ENCODE results near the gene NR2E1. TPM values are rescaled to one million over a fixed set of nuclear protein-coding genes. Genes with fewer than 3 reads are reported as not detected.

The NR2E1 gene
- total RNA-seq, 1 experiment from 2014 or later: not detected

DNA sequence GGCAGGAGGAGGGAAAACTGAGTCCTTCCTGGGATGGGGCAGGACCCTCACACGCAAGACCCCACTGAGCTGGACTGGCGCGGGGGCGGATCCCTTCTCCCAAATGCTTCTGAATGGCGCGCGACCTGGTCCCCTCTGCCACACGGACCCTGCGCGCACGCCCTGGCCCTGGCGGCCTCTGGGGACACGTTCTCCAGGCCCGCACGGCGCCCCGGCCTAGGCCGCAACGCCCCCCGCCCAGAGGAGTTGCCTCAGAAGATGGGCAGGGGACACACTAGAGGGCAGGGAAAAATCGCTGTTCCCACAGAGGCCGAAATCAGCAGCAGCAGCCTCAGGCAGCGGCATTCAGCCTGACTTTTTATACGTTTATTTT lies 46.1 kb upstream of the NR2E1 start (continued):
- TF ChIP-seq, protein P1, sequence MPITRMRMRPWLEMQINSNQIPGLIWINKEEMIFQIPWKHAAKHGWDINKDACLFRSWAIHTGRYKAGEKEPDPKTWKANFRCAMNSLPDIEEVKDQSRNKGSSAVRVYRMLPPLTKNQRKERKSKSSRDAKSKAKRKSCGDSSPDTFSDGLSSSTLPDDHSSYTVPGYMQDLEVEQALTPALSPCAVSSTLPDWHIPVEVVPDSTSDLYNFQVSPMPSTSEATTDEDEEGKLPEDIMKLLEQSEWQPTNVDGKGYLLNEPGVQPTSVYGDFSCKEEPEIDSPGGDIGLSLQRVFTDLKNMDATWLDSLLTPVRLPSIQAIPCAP (CRISPR knock-in tag; IDR thresholded peaks at IDR 0.05): no peak
- TF ChIP-seq, protein P2, sequence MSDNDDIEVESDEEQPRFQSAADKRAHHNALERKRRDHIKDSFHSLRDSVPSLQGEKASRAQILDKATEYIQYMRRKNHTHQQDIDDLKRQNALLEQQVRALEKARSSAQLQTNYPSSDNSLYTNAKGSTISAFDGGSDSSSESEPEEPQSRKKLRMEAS (CRISPR knock-in tag; IDR thresholded peaks at IDR 0.05): no peak
- no peak for TF ChIP-seq ESRRA (CRISPR knock-in tag; IDR thresholded peaks at IDR 0.05; ENCODE audit: borderline replicate concordance)
- TF ChIP-seq, protein P3, sequence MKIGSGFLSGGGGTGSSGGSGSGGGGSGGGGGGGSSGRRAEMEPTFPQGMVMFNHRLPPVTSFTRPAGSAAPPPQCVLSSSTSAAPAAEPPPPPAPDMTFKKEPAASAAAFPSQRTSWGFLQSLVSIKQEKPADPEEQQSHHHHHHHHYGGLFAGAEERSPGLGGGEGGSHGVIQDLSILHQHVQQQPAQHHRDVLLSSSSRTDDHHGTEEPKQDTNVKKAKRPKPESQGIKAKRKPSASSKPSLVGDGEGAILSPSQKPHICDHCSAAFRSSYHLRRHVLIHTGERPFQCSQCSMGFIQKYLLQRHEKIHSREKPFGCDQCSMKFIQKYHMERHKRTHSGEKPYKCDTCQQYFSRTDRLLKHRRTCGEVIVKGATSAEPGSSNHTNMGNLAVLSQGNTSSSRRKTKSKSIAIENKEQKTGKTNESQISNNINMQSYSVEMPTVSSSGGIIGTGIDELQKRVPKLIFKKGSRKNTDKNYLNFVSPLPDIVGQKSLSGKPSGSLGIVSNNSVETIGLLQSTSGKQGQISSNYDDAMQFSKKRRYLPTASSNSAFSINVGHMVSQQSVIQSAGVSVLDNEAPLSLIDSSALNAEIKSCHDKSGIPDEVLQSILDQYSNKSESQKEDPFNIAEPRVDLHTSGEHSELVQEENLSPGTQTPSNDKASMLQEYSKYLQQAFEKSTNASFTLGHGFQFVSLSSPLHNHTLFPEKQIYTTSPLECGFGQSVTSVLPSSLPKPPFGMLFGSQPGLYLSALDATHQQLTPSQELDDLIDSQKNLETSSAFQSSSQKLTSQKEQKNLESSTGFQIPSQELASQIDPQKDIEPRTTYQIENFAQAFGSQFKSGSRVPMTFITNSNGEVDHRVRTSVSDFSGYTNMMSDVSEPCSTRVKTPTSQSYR (CRISPR knock-in tag; IDR thresholded peaks at IDR 0.05): no peak
- no peak for TF ChIP-seq ZNF396 (CRISPR knock-in tag; IDR thresholded peaks at IDR 0.05; ENCODE audit: borderline replicate concordance)
- no peak for TF ChIP-seq FOXK1 (CRISPR knock-in tag; IDR thresholded peaks at IDR 0.05)

DNA sequence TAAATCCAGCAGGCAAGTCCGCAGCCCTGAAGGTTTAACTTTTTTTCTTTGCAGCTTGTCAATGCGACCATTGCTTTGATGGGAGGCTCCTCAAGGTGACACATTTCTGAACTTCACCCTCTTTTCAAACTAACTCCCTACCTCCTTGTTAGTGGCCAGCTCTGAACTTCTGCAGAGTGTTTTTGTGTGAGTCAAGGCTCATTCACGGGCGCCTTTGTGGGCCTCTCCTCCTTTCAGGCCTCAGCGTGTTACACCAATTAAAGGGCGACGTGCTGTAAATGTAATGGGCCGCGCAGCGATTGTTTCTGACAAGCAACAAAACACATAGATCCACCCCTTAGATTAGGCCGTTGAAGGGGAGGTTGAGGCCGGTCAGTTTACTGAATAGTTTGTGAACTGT lies 45.5 kb upstream of the NR2E1 start:
- no peaks in the 10 kb centered on the region for H3K36me3 Mint-ChIP-seq
- H3K9me3 Mint-ChIP-seq: no peaks in the 10 kb centered on the region
- peaks cover 98% of the 10 kb centered on the region for H3K27me3 Mint-ChIP-seq (ENCODE audit: low read depth)
- ChIA-PET CTCF (no interaction called here), POLR2A (no interaction called here)
- ATAC-seq (no peak), DNase-seq (ENCODE audit: low spot score) (no peak)
- H3K4me3 Mint-ChIP-seq: peak overlapping the region; percentile 40; the same call in 1 of the 2 replicates
- H3K27ac Mint-ChIP-seq: no peak overlapping the region
- H3K4me1 Mint-ChIP-seq: peaks cover 57% of the 10 kb centered on the region
- TF ChIP-seq, protein P4, sequence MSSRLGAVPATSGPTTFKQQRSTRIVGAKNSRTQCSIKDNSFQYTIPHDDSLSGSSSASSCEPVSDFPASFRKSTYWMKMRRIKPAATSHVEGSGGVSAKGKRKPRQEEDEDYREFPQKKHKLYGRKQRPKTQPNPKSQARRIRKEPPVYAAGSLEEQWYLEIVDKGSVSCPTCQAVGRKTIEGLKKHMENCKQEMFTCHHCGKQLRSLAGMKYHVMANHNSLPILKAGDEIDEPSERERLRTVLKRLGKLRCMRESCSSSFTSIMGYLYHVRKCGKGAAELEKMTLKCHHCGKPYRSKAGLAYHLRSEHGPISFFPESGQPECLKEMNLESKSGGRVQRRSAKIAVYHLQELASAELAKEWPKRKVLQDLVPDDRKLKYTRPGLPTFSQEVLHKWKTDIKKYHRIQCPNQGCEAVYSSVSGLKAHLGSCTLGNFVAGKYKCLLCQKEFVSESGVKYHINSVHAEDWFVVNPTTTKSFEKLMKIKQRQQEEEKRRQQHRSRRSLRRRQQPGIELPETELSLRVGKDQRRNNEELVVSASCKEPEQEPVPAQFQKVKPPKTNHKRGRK (CRISPR knock-in tag; IDR thresholded peaks at IDR 0.05; ENCODE audit: borderline replicate concordance): no peak
- TF ChIP-seq, protein P5, sequence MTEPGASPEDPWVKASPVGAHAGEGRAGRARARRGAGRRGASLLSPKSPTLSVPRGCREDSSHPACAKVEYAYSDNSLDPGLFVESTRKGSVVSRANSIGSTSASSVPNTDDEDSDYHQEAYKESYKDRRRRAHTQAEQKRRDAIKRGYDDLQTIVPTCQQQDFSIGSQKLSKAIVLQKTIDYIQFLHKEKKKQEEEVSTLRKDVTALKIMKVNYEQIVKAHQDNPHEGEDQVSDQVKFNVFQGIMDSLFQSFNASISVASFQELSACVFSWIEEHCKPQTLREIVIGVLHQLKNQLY (CRISPR knock-in tag; IDR thresholded peaks at IDR 0.05): no peak
- TF ChIP-seq, protein P6, sequence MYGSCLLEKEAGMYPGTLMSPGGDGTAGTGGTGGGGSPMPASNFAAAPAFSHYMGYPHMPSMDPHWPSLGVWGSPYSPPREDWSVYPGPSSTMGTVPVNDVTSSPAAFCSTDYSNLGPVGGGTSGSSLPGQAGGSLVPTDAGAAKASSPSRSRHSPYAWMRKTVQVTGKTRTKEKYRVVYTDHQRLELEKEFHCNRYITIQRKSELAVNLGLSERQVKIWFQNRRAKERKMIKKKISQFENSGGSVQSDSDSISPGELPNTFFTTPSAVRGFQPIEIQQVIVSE (CRISPR knock-in tag; IDR thresholded peaks at IDR 0.05; ENCODE audit: borderline replicate concordance): no peak
- no peak for TF ChIP-seq NR2C2 (CRISPR knock-in tag; IDR thresholded peaks at IDR 0.05)
- no peak for TF ChIP-seq RORB (CRISPR knock-in tag; IDR thresholded peaks at IDR 0.05)
- TF ChIP-seq ETV6 (CRISPR knock-in tag; IDR thresholded peaks at IDR 0.05): no peak
- TF ChIP-seq, protein P7, sequence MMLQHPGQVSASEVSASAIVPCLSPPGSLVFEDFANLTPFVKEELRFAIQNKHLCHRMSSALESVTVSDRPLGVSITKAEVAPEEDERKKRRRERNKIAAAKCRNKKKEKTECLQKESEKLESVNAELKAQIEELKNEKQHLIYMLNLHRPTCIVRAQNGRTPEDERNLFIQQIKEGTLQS (CRISPR knock-in tag; conservative IDR thresholded peaks at IDR 0.05): no peak
- TF ChIP-seq, protein P8, sequence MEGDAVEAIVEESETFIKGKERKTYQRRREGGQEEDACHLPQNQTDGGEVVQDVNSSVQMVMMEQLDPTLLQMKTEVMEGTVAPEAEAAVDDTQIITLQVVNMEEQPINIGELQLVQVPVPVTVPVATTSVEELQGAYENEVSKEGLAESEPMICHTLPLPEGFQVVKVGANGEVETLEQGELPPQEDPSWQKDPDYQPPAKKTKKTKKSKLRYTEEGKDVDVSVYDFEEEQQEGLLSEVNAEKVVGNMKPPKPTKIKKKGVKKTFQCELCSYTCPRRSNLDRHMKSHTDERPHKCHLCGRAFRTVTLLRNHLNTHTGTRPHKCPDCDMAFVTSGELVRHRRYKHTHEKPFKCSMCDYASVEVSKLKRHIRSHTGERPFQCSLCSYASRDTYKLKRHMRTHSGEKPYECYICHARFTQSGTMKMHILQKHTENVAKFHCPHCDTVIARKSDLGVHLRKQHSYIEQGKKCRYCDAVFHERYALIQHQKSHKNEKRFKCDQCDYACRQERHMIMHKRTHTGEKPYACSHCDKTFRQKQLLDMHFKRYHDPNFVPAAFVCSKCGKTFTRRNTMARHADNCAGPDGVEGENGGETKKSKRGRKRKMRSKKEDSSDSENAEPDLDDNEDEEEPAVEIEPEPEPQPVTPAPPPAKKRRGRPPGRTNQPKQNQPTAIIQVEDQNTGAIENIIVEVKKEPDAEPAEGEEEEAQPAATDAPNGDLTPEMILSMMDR (IDR thresholded peaks at IDR 0.05): no peak
- TF ChIP-seq, protein P9, sequence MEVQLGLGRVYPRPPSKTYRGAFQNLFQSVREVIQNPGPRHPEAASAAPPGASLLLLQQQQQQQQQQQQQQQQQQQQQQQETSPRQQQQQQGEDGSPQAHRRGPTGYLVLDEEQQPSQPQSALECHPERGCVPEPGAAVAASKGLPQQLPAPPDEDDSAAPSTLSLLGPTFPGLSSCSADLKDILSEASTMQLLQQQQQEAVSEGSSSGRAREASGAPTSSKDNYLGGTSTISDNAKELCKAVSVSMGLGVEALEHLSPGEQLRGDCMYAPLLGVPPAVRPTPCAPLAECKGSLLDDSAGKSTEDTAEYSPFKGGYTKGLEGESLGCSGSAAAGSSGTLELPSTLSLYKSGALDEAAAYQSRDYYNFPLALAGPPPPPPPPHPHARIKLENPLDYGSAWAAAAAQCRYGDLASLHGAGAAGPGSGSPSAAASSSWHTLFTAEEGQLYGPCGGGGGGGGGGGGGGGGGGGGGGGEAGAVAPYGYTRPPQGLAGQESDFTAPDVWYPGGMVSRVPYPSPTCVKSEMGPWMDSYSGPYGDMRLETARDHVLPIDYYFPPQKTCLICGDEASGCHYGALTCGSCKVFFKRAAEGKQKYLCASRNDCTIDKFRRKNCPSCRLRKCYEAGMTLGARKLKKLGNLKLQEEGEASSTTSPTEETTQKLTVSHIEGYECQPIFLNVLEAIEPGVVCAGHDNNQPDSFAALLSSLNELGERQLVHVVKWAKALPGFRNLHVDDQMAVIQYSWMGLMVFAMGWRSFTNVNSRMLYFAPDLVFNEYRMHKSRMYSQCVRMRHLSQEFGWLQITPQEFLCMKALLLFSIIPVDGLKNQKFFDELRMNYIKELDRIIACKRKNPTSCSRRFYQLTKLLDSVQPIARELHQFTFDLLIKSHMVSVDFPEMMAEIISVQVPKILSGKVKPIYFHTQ (CRISPR knock-in tag; IDR thresholded peaks at IDR 0.05): no peak
- TF ChIP-seq, protein P10, sequence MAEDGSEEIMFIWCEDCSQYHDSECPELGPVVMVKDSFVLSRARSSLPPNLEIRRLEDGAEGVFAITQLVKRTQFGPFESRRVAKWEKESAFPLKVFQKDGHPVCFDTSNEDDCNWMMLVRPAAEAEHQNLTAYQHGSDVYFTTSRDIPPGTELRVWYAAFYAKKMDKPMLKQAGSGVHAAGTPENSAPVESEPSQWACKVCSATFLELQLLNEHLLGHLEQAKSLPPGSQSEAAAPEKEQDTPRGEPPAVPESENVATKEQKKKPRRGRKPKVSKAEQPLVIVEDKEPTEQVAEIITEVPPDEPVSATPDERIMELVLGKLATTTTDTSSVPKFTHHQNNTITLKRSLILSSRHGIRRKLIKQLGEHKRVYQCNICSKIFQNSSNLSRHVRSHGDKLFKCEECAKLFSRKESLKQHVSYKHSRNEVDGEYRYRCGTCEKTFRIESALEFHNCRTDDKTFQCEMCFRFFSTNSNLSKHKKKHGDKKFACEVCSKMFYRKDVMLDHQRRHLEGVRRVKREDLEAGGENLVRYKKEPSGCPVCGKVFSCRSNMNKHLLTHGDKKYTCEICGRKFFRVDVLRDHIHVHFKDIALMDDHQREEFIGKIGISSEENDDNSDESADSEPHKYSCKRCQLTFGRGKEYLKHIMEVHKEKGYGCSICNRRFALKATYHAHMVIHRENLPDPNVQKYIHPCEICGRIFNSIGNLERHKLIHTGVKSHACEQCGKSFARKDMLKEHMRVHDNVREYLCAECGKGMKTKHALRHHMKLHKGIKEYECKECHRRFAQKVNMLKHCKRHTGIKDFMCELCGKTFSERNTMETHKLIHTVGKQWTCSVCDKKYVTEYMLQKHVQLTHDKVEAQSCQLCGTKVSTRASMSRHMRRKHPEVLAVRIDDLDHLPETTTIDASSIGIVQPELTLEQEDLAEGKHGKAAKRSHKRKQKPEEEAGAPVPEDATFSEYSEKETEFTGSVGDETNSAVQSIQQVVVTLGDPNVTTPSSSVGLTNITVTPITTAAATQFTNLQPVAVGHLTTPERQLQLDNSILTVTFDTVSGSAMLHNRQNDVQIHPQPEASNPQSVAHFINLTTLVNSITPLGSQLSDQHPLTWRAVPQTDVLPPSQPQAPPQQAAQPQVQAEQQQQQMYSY (CRISPR knock-in tag; IDR thresholded peaks at IDR 0.05): no peak
- no peak for TF ChIP-seq ZNF219 (CRISPR knock-in tag; IDR thresholded peaks at IDR 0.05; ENCODE audit: borderline replicate concordance)
- TF ChIP-seq FOXK1 (CRISPR knock-in tag; IDR thresholded peaks at IDR 0.05): no peak

Measured in WTC11 (cell line).